A549 (cell line): ENCODE data around the gene PEX16. TPM values are rescaled to one million over a fixed set of nuclear protein-coding genes. Genes with fewer than 3 reads are reported as not detected.

ENCODE experiments used
- ATAC-seq, 2 experiments: fragments of 200-7000 bp in 1 of 2; fragments of >200 bp in 1 of 2; cut with Nextera tagmentation in 1 of 2; cut with Tn5 transposase in 1 of 2; 3 replicates each; pipeline versions ENCODE4 v1.8.0 to v1.9.1; 2018 to 2020; ENCODE audit warnings: mild to moderate bottlenecking in 1 of 2, moderate library complexity in 1 of 2
- CTCF ChIA-PET: fragments of 300-600 bp; sonication (Branson Sonifier 250); formaldehyde crosslinking; extraction: SDS; loops from one replicate; lab custom pipeline; 2021; ENCODE audit warnings: antibody characterized with exemption, inconsistent platforms; lab: Yijun Ruan, JAX
- POLR2A ChIA-PET: fragments of 350-600 bp; formaldehyde crosslinking; extraction: SDS; loops from one replicate; lab custom pipeline; 2021; ENCODE audit warnings: antibody characterized with exemption, inconsistent platforms; lab: Yijun Ruan, JAX
- DNase-seq, 2 experiments: peaks; one replicate each; pipeline versions ENCODE4 v3.0.0 to v3.0.0-alpha.2; 2011 to 2016; ENCODE audit warnings: low read depth in 1 of 2, low spot score in 1 of 2
- FAIRE-seq: peaks from 2 replicates; lab custom pipeline; 2011; peaks lifted over from hg19 to GRCh38; lab: Jason Lieb, UNC
- H3K27ac ChIP-seq, 2 experiments: fragments of >200 bp; sonication (Bioruptor Twin); formaldehyde crosslinking; 3 replicates each; pipeline ENCODE4 v1.5.1; 2016 to 2017
- H3K4me1 ChIP-seq: fragments of >200 bp; sonication (Bioruptor Twin); formaldehyde crosslinking; 3 replicates; pipeline ENCODE4 v1.6.1; 2016
- H3K4me2 ChIP-seq: fragments of >200 bp; sonication (Bioruptor Twin); formaldehyde crosslinking; 3 replicates; pipeline ENCODE4 v1.6.1; 2016
- H3K4me3 ChIP-seq: fragments of >200 bp; sonication (Bioruptor Twin); formaldehyde crosslinking; 3 replicates; pipeline ENCODE4 v1.5.1; 2016
- H3K9me3 ChIP-seq: fragments of >200 bp; sonication (Bioruptor Twin); formaldehyde crosslinking; 3 replicates; pipeline ENCODE4 v1.6.1; 2016
- ATOH8 ChIP-seq: fragments of 250-450 bp; sonication (Bioruptor Pico); IDR thresholded peaks from 2 replicates; pipeline ENCODE4 v1.5.0; 2020; ENCODE audit warnings: low read depth, mild to moderate bottlenecking, moderate library complexity
- BCL3 ChIP-seq: fragments of >200 bp; sonication (Bioruptor Twin); formaldehyde crosslinking; IDR thresholded peaks from 3 replicates; pipeline ENCODE4 v1.6.1; 2016
- CBX2 ChIP-seq: fragments of 200-600 bp; sonication (generic); IDR thresholded peaks from 2 replicates; pipeline ENCODE4 v1.6.1; 2016; ENCODE audit warnings: low read depth, mild to moderate bottlenecking, borderline replicate concordance
- CBX8 ChIP-seq: fragments of 200-600 bp; sonication (generic); IDR thresholded peaks from 2 replicates; pipeline ENCODE4 v1.6.1; 2016
- CEBPB ChIP-seq, 2 experiments: fragments of >200 bp in 1 of 2; sonication (Bioruptor Twin) in 1 of 2; formaldehyde crosslinking in 1 of 2; IDR thresholded peaks; 2 replicates each; pipeline ENCODE4 v1.6.1; 2012 to 2016
- EHMT2 ChIP-seq: fragments of 200-600 bp; sonication (generic); IDR thresholded peaks from 2 replicates; pipeline ENCODE4 v1.6.1; 2016; ENCODE audit warnings: antibody characterized with exemption, low read depth, mild to moderate bottlenecking, moderate library complexity
- GATA3 ChIP-seq: IDR thresholded peaks from 2 replicates; pipeline ENCODE4 v1.6.1; 2012; ENCODE audit warnings: borderline replicate concordance
- HEYL ChIP-seq: fragments of 250-450 bp; sonication (Bioruptor Pico); IDR thresholded peaks from 2 replicates; pipeline ENCODE4 v1.8.0; 2021; ENCODE audit warnings: mild to moderate bottlenecking, moderate library complexity
- HMGXB4 ChIP-seq: fragments of 250-450 bp; sonication (Bioruptor Pico); IDR thresholded peaks from 2 replicates; pipeline ENCODE4 v1.5.0; 2021; ENCODE audit warnings: mild to moderate bottlenecking, moderate library complexity, borderline replicate concordance
- HOXB13 ChIP-seq: fragments of 250-450 bp; sonication (Bioruptor Pico); IDR thresholded peaks from 2 replicates; pipeline ENCODE4 v1.5.0; 2020; ENCODE audit warnings: low read depth, mild to moderate bottlenecking, moderate library complexity
- JUNB ChIP-seq: fragments of >200 bp; sonication (Bioruptor Twin); formaldehyde crosslinking; IDR thresholded peaks from 2 replicates; pipeline ENCODE4 v1.6.1; 2016
- MAFK ChIP-seq: fragments of 450-650 bp; IDR thresholded peaks from 2 replicates; pipeline ENCODE4 v1.6.1; 2014; ENCODE audit not compliant: partially characterized antibody
- MAX ChIP-seq: IDR thresholded peaks from 2 replicates; pipeline ENCODE4 v1.6.1; 2012
- NPAS2 ChIP-seq: fragments of 250-450 bp; sonication (Bioruptor Pico); IDR thresholded peaks from 2 replicates; pipeline ENCODE4 v1.8.0; 2022; ENCODE audit warnings: mild to moderate bottlenecking, moderate library complexity, borderline replicate concordance
- NR3C1 ChIP-seq: fragments of >200 bp; sonication (Bioruptor Twin); formaldehyde crosslinking; IDR thresholded peaks from 3 replicates; pipeline ENCODE4 v1.6.1; 2017
- PBX3 ChIP-seq: IDR thresholded peaks from 2 replicates; pipeline ENCODE4 v1.6.1; 2012
- POLR2A ChIP-seq: IDR thresholded peaks from 2 replicates; pipeline ENCODE4 v1.6.1; 2012; ENCODE audit warnings: mild to moderate bottlenecking, low read length
- POLR2AphosphoS2 ChIP-seq: conservative IDR thresholded peaks from 2 replicates; pipeline ENCODE4 v1.6.1; 2012; ENCODE audit warnings: low read length, improper control_type of control experiment, inconsistent platforms
- TFCP2L1 ChIP-seq: fragments of 250-450 bp; sonication (Bioruptor Pico); IDR thresholded peaks from 2 replicates; pipeline ENCODE4 v1.5.0; 2021; ENCODE audit warnings: mild to moderate bottlenecking
- ZC3H11A ChIP-seq: fragments of 450-650 bp; IDR thresholded peaks from 2 replicates; pipeline ENCODE4 v1.6.1; 2014; ENCODE audit warnings: antibody characterized with exemption, mild to moderate bottlenecking
- ZFP36 ChIP-seq: fragments of 450-650 bp; IDR thresholded peaks from 2 replicates; pipeline ENCODE4 v1.6.1; 2014; ENCODE audit warnings: borderline replicate concordance; ENCODE audit not compliant: partially characterized antibody
- ZSCAN20 ChIP-seq: fragments of 250-450 bp; sonication (Bioruptor Pico); IDR thresholded peaks from 2 replicates; pipeline ENCODE4 v1.8.0; 2022; ENCODE audit warnings: mild to moderate bottlenecking, moderate library complexity
- WGBS: methylation state at CpG from one replicate; pipeline ENCODE4 v1.1.6; 2017; ENCODE audit errors: missing lambda C conversion rate; 5-methylcytosine and 5-hydroxymethylcytosine counted together
- polyA plus RNA-seq, 4 experiments: library from polyadenylated mRNA; depleted of rRNA in 3 of 4; stranded (reverse); fragments of >200 nt; fragmentation: RNase III in 1 of 4; extraction: RNeasy Plus Mini Kit Qiagen cat#74134 plus additional on column Dnase treatment in 1 of 4; gene quantifications; 2 replicates in 3 of 4; 3 replicates in 1 of 4; pipeline ENCODE4 v1.2.3, GENCODE V29; 2011 to 2017

PEX16 gene
- polyA plus RNA-seq, 2 of the 4 experiments (the other 2 are of a cell fraction), result 18.2 to 20.2 TPM

GRCh38 chr11:45870706-45871105 lies 47.0 kb downstream of the PEX16 start:
- H3K27ac ChIP-seq, result no peak overlapping the region
- FAIRE-seq (no peak), ATAC-seq (no peak), DNase-seq (no peak)
- no peak overlapping the region for H3K4me3 ChIP-seq
- no peaks in the 10 kb centered on the region for H3K9me3 ChIP-seq
- 73% methylated on average over 4 of the region's 4 CpGs for WGBS
- CTCF ChIA-PET, result interaction anchor here (0.6 to 5.5 kb wide), 7 partner anchors 12 to 99 kb away, joined by 3 to 67 read pairs (median 4); no protein-coding TSS in a partner anchor
- no peak overlapping the region for H3K4me2 ChIP-seq
- no peak for TF ChIP-seq JUNB
- TF ChIP-seq ZC3H11A, result no peak
- TF ChIP-seq POLR2AphosphoS2, result no peak
- no peak for TF ChIP-seq MAFK
- no peak for TF ChIP-seq CBX8
- TF ChIP-seq TFCP2L1 (CRISPR knock-in tag), result no peak
- TF ChIP-seq PBX3, result no peak
- no peak for TF ChIP-seq GATA3
- TF ChIP-seq HMGXB4, result no peak
- TF ChIP-seq, all 56 proteins: peak for 0
- H3K4me1 ChIP-seq, result no peaks in the 10 kb centered on the region
- POLR2A ChIA-PET, result no interaction called here

GRCh38 chr11:45869551-45869950 lies 48.1 kb downstream of the PEX16 start:
- ATAC-seq (no peak), FAIRE-seq (no peak), DNase-seq (no peak)
- H3K4me2 ChIP-seq, result no peak overlapping the region
- ChIA-PET CTCF (interaction anchor here (1.4 kb wide), 1 partner anchor 28 kb away, joined by 3 read pairs; no protein-coding TSS in a partner anchor), POLR2A (no interaction called here)
- 79% methylated on average over 9 of the region's 12 CpGs for WGBS
- H3K27ac ChIP-seq, result no peak overlapping the region
- TF ChIP-seq HEYL (CRISPR knock-in tag) (no peak), HOXB13 (CRISPR knock-in tag) (no peak), BCL3 (no peak), POLR2A (no peak), ZSCAN20 (CRISPR knock-in tag) (no peak), CBX2 (no peak), GATA3 (no peak), NR3C1 (no peak)
- no peak overlapping the region for H3K4me3 ChIP-seq
- no peaks in the 10 kb centered on the region for H3K4me1 ChIP-seq
- H3K9me3 ChIP-seq, result no peaks in the 10 kb centered on the region

- POLR2A ChIA-PET, result no interaction called here
- H3K4me2 ChIP-seq, result no peak overlapping the region
- FAIRE-seq, result no peak
- no peaks in the 10 kb centered on the region for H3K4me1 ChIP-seq
- TF ChIP-seq CEBPB (IDR thresholded peaks at IDR 0.05) (no peak), ZFP36 (no peak), JUNB (no peak), POLR2A (no peak), MAX (no peak), EHMT2 (no peak), BCL3 (no peak), CBX8 (no peak), ZSCAN20 (CRISPR knock-in tag) (no peak), ATOH8 (no peak), NPAS2 (CRISPR knock-in tag) (no peak)
- CTCF ChIA-PET, result interaction anchor here (0.9 to 1.9 kb wide), 4 partner anchors 8 to 34 kb away, joined by 3 to 6 read pairs (median 5); no protein-coding TSS in a partner anchor
- H3K9me3 ChIP-seq, result no peaks in the 10 kb centered on the region
- DNase-seq, result no peak
- ATAC-seq, result no peak
- H3K4me3 ChIP-seq, result no peak overlapping the region
- no peak overlapping the region for H3K27ac ChIP-seq
Measured at GRCh38 chr11:45864041-45864440, 53.6 kb downstream of the PEX16 start.
